ENCODE measurements around the gene BCR.

BCR gene

DNA sequence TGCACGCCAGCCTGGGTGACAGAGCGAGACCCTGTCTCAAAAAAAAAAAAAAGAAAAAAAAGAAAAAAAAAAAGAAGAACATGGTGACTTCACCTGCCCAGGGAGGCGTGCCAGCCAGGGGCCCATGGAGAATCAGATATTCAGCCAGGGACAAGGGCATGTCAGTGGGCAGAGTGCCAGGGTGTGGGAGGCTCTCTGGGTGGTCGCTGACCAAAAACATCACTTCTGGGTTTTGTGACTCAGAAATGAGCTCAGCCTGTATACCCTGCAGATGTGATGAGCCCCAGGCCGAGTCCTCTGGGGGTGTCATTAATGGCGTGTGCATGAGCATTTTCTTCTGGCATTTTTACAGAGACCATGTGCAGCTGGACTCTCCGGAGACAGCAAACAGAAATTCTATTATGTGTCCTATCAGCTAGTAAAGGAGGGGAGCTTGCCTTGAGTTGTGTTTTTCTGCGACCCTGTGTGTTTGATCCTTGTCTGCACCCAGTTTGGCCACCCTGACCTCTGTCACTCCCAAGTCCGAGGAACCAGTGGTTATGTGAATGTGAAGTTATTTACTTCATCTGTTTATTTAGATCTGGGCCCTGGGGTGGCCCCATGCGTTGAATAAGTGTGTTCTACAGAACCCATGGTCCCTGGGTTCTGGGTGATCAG, 53.6 kb downstream of the BCR start:
- Histone ChIP-seq H3K9me3 (ENCODE audit: control insufficient read depth in 2 of 2, low read length in 2 of 2) (peaks cover 0 to 5% of the 10 kb centered on the region in 2 donors), H3K4me3 (ENCODE audit: low read length in 2 of 2) (no peak overlapping the region), H3K36me3 (ENCODE audit: control insufficient read depth in 2 of 2, insufficient read depth in 2 of 2, low read length in 2 of 2) (no peaks in the 10 kb centered on the region), H3K4me1 (ENCODE audit: control insufficient read depth, insufficient read depth, low read length) (peaks cover 64% of the 10 kb centered on the region), H3K9ac (ENCODE audit: low read length in 2 of 2) (no peak overlapping the region), H3K27me3 (ENCODE audit: control insufficient read depth in 1 of 2, insufficient read depth in 2 of 2, low read length in 2 of 2) (no peaks in the 10 kb centered on the region), H3K27ac (ENCODE audit: low read length) (no peak overlapping the region)

DNA sequence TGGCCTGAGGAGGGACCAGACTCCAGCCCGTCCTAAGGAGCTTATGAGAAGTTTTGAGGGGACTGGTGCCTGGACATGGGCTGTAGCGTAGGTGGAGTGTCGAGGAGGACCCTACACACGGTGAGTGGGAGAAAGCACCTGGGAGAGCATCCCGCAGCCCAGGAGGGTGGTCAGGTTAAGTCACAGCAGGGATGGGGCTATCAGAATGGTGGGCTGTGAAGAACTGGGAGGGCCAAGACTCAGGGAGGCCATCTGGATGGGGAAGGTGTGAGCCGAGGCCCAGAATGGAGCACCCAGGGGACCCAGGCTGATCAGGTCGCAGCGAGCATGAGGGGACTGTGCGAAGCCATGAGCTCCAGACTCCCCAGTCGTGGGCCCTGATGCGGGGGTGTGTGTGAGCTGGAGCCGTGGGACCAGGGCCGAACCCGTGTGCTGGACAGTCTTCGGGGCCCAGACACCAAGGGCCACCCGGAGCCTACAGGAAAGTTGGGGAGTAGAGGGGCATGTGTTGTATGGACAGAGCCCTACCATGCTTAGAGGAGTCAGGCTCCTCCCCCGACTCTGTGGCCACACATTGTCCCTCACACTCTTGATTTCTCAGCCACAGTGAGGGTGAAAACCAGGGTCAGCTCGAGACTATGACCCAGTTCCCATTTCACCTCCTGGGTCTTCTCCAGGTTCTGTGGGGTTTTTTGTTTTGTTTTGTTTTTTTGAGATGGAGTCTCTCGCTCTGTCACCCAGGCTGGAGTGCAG, 54.3 kb downstream of the BCR start:
- Histone ChIP-seq H3K4me3 (ENCODE audit: low read length in 2 of 2) (no peak overlapping the region), H3K27ac (ENCODE audit: low read length) (no peak overlapping the region), H3K9me3 (ENCODE audit: control insufficient read depth in 2 of 2, low read length in 2 of 2) (peaks cover 0 to under 1% of the 10 kb centered on the region in 2 donors), H3K9ac (ENCODE audit: low read length in 2 of 2) (no peak overlapping the region), H3K36me3 (ENCODE audit: control insufficient read depth in 2 of 2, insufficient read depth in 2 of 2, low read length in 2 of 2) (no peaks in the 10 kb centered on the region), H3K4me1 (ENCODE audit: control insufficient read depth, insufficient read depth, low read length) (peaks cover 64% of the 10 kb centered on the region), H3K27me3 (ENCODE audit: control insufficient read depth in 1 of 2, insufficient read depth in 2 of 2, low read length in 2 of 2) (no peaks in the 10 kb centered on the region)

- H3K9me3 ChIP-seq (ENCODE audit: control insufficient read depth in 2 of 2, low read length in 2 of 2) = no peaks in the 10 kb centered on the region
- peaks cover 64% of the 10 kb centered on the region for H3K4me1 ChIP-seq (ENCODE audit: control insufficient read depth, insufficient read depth, low read length)
- H3K27ac ChIP-seq (ENCODE audit: low read length) = no peak overlapping the region
- H3K27me3 ChIP-seq (ENCODE audit: control insufficient read depth in 1 of 2, insufficient read depth in 2 of 2, low read length in 2 of 2) = no peaks in the 10 kb centered on the region
- no peak overlapping the region for H3K4me3 ChIP-seq (ENCODE audit: low read length in 2 of 2)
- no peaks in the 10 kb centered on the region for H3K36me3 ChIP-seq (ENCODE audit: control insufficient read depth in 2 of 2, insufficient read depth in 2 of 2, low read length in 2 of 2)
- H3K9ac ChIP-seq (ENCODE audit: low read length in 2 of 2) = no peak overlapping the region
Measured at GRCh38 chr22:23235425-23235824, 55.1 kb downstream of the BCR start.

DNA sequence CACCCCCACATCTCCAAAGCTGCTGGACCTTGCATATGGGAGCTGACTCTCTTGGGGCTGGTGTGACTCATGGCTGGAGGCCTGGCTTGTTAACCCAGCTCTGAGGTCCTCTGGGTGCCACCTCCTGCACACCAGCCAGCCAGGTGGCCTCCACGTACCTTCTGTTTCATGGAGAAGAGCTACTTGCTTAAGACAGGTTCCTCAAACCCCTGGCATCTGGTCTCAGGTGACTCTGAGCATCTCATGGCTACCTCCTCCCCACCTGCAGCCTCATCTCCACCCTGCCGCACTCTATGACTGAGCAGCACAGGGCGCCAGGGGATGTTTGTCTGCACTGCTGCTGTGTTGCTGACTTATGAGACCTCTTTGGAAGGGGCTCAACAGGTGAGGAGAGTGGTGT, 55.7 kb downstream of the BCR start:
- no peak overlapping the region for H3K9ac ChIP-seq (ENCODE audit: low read length in 2 of 2)
- peaks cover 61% of the 10 kb centered on the region for H3K4me1 ChIP-seq (ENCODE audit: control insufficient read depth, insufficient read depth, low read length)
- H3K9me3 ChIP-seq (ENCODE audit: control insufficient read depth in 2 of 2, low read length in 2 of 2) = no peaks in the 10 kb centered on the region
- H3K27ac ChIP-seq (ENCODE audit: low read length) = peak overlapping the region; percentile 41
- H3K4me3 ChIP-seq (ENCODE audit: low read length in 2 of 2) = no peak overlapping the region
- H3K27me3 ChIP-seq (ENCODE audit: control insufficient read depth in 1 of 2, insufficient read depth in 2 of 2, low read length in 2 of 2) = no peaks in the 10 kb centered on the region
- no peaks in the 10 kb centered on the region for H3K36me3 ChIP-seq (ENCODE audit: control insufficient read depth in 2 of 2, insufficient read depth in 2 of 2, low read length in 2 of 2)

DNA sequence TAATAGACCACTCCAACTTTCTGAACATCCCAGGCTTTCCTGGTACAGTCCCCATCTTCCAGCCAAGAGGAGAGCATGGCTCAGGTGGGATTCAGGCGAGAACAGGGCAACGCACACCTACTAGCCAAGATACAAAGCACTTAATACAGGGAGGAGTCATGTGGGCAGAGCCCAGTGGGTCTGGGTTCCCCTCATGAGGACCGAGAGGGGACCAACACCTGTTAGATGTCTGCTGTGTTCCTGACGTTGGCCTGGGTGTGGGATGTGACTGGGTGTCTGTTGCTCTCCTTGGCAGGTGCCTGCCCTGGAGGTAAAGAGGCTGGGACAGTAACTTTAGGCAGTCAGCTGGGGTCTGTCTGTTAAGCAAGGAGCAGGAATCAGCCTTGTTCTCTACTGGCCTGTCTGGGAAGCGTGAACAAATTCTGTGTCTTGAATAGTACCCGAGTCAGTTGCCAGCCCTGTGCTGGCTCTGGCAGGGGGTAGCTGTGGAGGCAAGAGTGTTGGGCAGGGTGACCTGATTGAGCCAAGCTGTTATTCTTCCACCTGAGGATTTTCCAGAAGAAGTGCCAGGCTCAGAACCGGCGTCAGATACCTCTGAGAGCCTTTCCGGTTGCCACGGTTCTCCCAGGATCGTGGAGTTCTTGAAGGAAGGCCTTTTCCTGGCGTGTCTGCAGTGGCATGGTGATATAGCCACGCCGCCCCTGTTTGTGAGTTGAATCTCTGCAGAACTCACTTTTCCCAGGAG, 56.3 kb downstream of the BCR start:
- H3K4me3 ChIP-seq (ENCODE audit: low read length in 2 of 2) = peak overlapping the region in 1 of 2 donors; percentile 15
- H3K27ac ChIP-seq (ENCODE audit: low read length) = peak overlapping the region; percentile 41
- H3K27me3 ChIP-seq (ENCODE audit: control insufficient read depth in 1 of 2, insufficient read depth in 2 of 2, low read length in 2 of 2) = no peaks in the 10 kb centered on the region
- H3K36me3 ChIP-seq (ENCODE audit: control insufficient read depth in 2 of 2, insufficient read depth in 2 of 2, low read length in 2 of 2) = no peaks in the 10 kb centered on the region
- no peaks in the 10 kb centered on the region for H3K9me3 ChIP-seq (ENCODE audit: control insufficient read depth in 2 of 2, low read length in 2 of 2)
- peaks cover 57% of the 10 kb centered on the region for H3K4me1 ChIP-seq (ENCODE audit: control insufficient read depth, insufficient read depth, low read length)
- peak overlapping the region in 1 of 2 donors; percentile 29 for H3K9ac ChIP-seq (ENCODE audit: low read length in 2 of 2)

- no peaks in the 10 kb centered on the region for H3K36me3 ChIP-seq (ENCODE audit: control insufficient read depth in 2 of 2, insufficient read depth in 2 of 2, low read length in 2 of 2)
- peaks cover 50% of the 10 kb centered on the region for H3K4me1 ChIP-seq (ENCODE audit: control insufficient read depth, insufficient read depth, low read length)
- H3K9me3 ChIP-seq (ENCODE audit: control insufficient read depth in 2 of 2, low read length in 2 of 2) = no peaks in the 10 kb centered on the region
- peak overlapping the region in 1 of 2 donors; percentile 15 for H3K4me3 ChIP-seq (ENCODE audit: low read length in 2 of 2)
- H3K27ac ChIP-seq (ENCODE audit: low read length) = peak overlapping the region; percentile 41
- H3K9ac ChIP-seq (ENCODE audit: low read length in 2 of 2) = no peak overlapping the region
- H3K27me3 ChIP-seq (ENCODE audit: control insufficient read depth in 1 of 2, insufficient read depth in 2 of 2, low read length in 2 of 2) = no peaks in the 10 kb centered on the region
Measured at GRCh38 chr22:23237201-23237798, 57.0 kb downstream of the BCR start.

DNA sequence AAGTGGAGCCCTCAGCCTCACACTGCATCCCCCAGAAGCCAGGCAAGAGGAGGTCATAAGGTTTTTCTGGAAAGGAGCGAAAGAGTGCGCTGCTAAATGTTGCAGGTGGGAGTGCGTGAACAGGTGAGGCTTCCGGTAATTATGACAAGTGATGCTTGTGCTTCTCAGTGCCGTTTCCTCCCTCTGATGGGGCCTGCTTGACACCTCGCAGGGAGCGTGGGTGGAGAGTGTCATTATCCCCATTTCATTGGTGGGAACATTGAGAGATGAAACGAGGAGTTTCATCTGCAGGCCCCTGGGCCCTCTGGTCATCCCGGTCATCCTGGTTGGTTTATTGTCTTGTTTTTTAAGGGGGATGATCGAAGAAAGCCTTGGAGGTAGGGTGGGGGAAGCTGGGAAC, 57.5 kb downstream of the BCR start:
- Histone ChIP-seq H3K9me3 (ENCODE audit: control insufficient read depth in 2 of 2, low read length in 2 of 2) (no peaks in the 10 kb centered on the region), H3K4me1 (ENCODE audit: control insufficient read depth, insufficient read depth, low read length) (peaks cover 45% of the 10 kb centered on the region), H3K27ac (ENCODE audit: low read length) (no peak overlapping the region), H3K9ac (ENCODE audit: low read length in 2 of 2) (no peak overlapping the region), H3K4me3 (ENCODE audit: low read length in 2 of 2) (no peak overlapping the region), H3K27me3 (ENCODE audit: control insufficient read depth in 1 of 2, insufficient read depth in 2 of 2, low read length in 2 of 2) (no peaks in the 10 kb centered on the region), H3K36me3 (ENCODE audit: control insufficient read depth in 2 of 2, insufficient read depth in 2 of 2, low read length in 2 of 2) (no peaks in the 10 kb centered on the region)

GRCh38 chr22:23238707-23239106, 58.4 kb downstream of the BCR start:
- no peak overlapping the region for H3K27ac ChIP-seq (ENCODE audit: low read length)
- no peaks in the 10 kb centered on the region for H3K9me3 ChIP-seq (ENCODE audit: control insufficient read depth in 2 of 2, low read length in 2 of 2)
- peaks cover 37% of the 10 kb centered on the region for H3K4me1 ChIP-seq (ENCODE audit: control insufficient read depth, insufficient read depth, low read length)
- no peak overlapping the region for H3K4me3 ChIP-seq (ENCODE audit: low read length in 2 of 2)
- no peak overlapping the region for H3K9ac ChIP-seq (ENCODE audit: low read length in 2 of 2)
- no peaks in the 10 kb centered on the region for H3K27me3 ChIP-seq (ENCODE audit: control insufficient read depth in 1 of 2, insufficient read depth in 2 of 2, low read length in 2 of 2)
- no peaks in the 10 kb centered on the region for H3K36me3 ChIP-seq (ENCODE audit: control insufficient read depth in 2 of 2, insufficient read depth in 2 of 2, low read length in 2 of 2)

DNA sequence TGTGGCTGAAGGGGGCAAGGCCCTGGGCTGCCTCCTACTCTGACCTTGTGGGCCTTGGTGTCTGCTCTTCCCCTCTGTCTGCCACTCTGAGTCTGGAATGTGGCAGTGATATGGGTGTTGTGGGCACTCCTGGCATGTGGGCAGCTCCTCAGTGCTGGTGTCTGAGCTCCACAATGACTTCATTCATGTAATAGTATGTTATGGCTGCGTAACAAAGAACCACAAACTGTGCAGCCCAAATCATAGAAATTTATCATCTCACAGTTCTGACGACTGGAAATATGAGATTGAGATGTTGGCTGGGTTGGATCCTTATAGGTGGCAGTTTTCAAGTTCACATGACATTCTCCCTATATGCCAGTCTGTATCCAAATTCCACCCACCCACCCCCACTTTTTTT, 59.1 kb downstream of the BCR start:
- Histone ChIP-seq H3K4me1 (ENCODE audit: control insufficient read depth, insufficient read depth, low read length) (peaks cover 31% of the 10 kb centered on the region), H3K27me3 (ENCODE audit: control insufficient read depth in 1 of 2, insufficient read depth in 2 of 2, low read length in 2 of 2) (no peaks in the 10 kb centered on the region)

GRCh38 chr22:23240639-23241389, 60.5 kb downstream of the BCR start:
- no peaks in the 10 kb centered on the region for H3K9me3 ChIP-seq (ENCODE audit: control insufficient read depth in 2 of 2, low read length in 2 of 2)
- no peak overlapping the region for H3K27ac ChIP-seq (ENCODE audit: low read length)
- no peak overlapping the region for H3K9ac ChIP-seq (ENCODE audit: low read length in 2 of 2)
- H3K27me3 ChIP-seq (ENCODE audit: control insufficient read depth in 1 of 2, insufficient read depth in 2 of 2, low read length in 2 of 2) = no peaks in the 10 kb centered on the region
- H3K4me3 ChIP-seq (ENCODE audit: low read length in 2 of 2) = no peak overlapping the region
- no peaks in the 10 kb centered on the region for H3K36me3 ChIP-seq (ENCODE audit: control insufficient read depth in 2 of 2, insufficient read depth in 2 of 2, low read length in 2 of 2)
- peaks cover 37% of the 10 kb centered on the region for H3K4me1 ChIP-seq (ENCODE audit: control insufficient read depth, insufficient read depth, low read length)

More for the DNA sequence above, 59.1 kb downstream of the BCR start:
- Histone ChIP-seq H3K9me3 (ENCODE audit: control insufficient read depth in 2 of 2, low read length in 2 of 2) (no peaks in the 10 kb centered on the region), H3K27ac (ENCODE audit: low read length) (no peak overlapping the region), H3K36me3 (ENCODE audit: control insufficient read depth in 2 of 2, insufficient read depth in 2 of 2, low read length in 2 of 2) (no peaks in the 10 kb centered on the region), H3K4me3 (ENCODE audit: low read length in 2 of 2) (no peak overlapping the region), H3K9ac (ENCODE audit: low read length in 2 of 2) (no peak overlapping the region)

All from stomach smooth muscle (tissue), 2 donors.